SK-N-SH treated with all-trans-retinoic acid at 6 μM for 48 hours (cell line): ENCODE results near the gene MYH9.
A peak's percentile ranks its signal among the peaks of the same experiment; 100 is the strongest.

Source experiments
- ATAC-seq: fragments of 200-7000 bp; cut with Tn5 transposase; 3 replicates; pipeline ENCODE4 v1.9.1; 2020; ENCODE audit warnings: mild to moderate bottlenecking, moderate library complexity
- ARNTL ChIP-seq: fragments of 450-650 bp; formaldehyde crosslinking; IDR thresholded peaks from 2 replicates; pipeline ENCODE4 v1.5.0; 2020; ENCODE audit warnings: low read depth, mild to moderate bottlenecking, moderate library complexity, borderline replicate concordance
- CREB5 ChIP-seq: fragments of 250-450 bp; sonication (Bioruptor Pico); IDR thresholded peaks from 2 replicates; pipeline ENCODE4 v1.5.1; 2020; ENCODE audit warnings: low read depth, mild to moderate bottlenecking, moderate library complexity
- CSDC2 ChIP-seq: fragments of 250-450 bp; sonication (Bioruptor Pico); IDR thresholded peaks from 2 replicates; pipeline ENCODE4 v1.5.0; 2020; ENCODE audit warnings: mild to moderate bottlenecking, moderate library complexity
- CSRNP3 ChIP-seq: fragments of 250-450 bp; sonication (Bioruptor Pico); IDR thresholded peaks from 2 replicates; pipeline ENCODE4 v1.5.1; 2021; ENCODE audit warnings: mild to moderate bottlenecking, moderate library complexity
- ESRRG ChIP-seq: fragments of 250-450 bp; sonication (Bioruptor Pico); IDR thresholded peaks from 2 replicates; pipeline ENCODE4 v1.6.1; 2021; ENCODE audit warnings: mild to moderate bottlenecking
- GLIS3 ChIP-seq: fragments of 250-450 bp; sonication (Bioruptor Pico); IDR thresholded peaks from 2 replicates; pipeline ENCODE4 v1.5.0; 2020; ENCODE audit warnings: mild to moderate bottlenecking, moderate library complexity
- ISL1 ChIP-seq: fragments of 250-450 bp; sonication (Bioruptor Pico); IDR thresholded peaks from 2 replicates; pipeline ENCODE4 v2.1.2; 2022; ENCODE audit warnings: mild to moderate bottlenecking, moderate library complexity
- OSR1 ChIP-seq: fragments of 250-450 bp; sonication (Bioruptor Pico); IDR thresholded peaks from 2 replicates; pipeline ENCODE4 v1.8.0; 2022; ENCODE audit warnings: moderate library complexity, mild to moderate bottlenecking, inconsistent platforms
- PPARA ChIP-seq: fragments of 250-450 bp; sonication (Bioruptor Pico); IDR thresholded peaks from 2 replicates; pipeline ENCODE4 v1.5.0; 2020; ENCODE audit warnings: mild to moderate bottlenecking, borderline replicate concordance
- RARB ChIP-seq: fragments of 250-450 bp; sonication (Bioruptor Pico); IDR thresholded peaks from 2 replicates; pipeline ENCODE4 v1.8.0; 2021; ENCODE audit warnings: mild to moderate bottlenecking, moderate library complexity
- SNAI2 ChIP-seq: fragments of 250-450 bp; sonication (Bioruptor Pico); IDR thresholded peaks from 2 replicates; pipeline ENCODE4 v1.5.0; 2020; ENCODE audit warnings: mild to moderate bottlenecking, moderate library complexity
- TOX ChIP-seq: fragments of 250-450 bp; sonication (Bioruptor Pico); IDR thresholded peaks from 2 replicates; pipeline ENCODE4 v1.8.0; 2021; ENCODE audit warnings: mild to moderate bottlenecking, moderate library complexity, borderline replicate concordance
- TSHZ2 ChIP-seq: fragments of 250-450 bp; sonication (Bioruptor Pico); IDR thresholded peaks from 2 replicates; pipeline ENCODE4 v1.5.0; 2020; ENCODE audit warnings: mild to moderate bottlenecking, moderate library complexity
- ZC3H10 ChIP-seq: fragments of 250-450 bp; sonication (Bioruptor Pico); IDR thresholded peaks from 2 replicates; pipeline ENCODE4 v1.5.1; 2021; ENCODE audit warnings: mild to moderate bottlenecking, moderate library complexity
- ZFP3 ChIP-seq: fragments of 250-450 bp; sonication (Bioruptor Pico); IDR thresholded peaks from 2 replicates; pipeline ENCODE4 v1.5.0; 2020; ENCODE audit warnings: mild to moderate bottlenecking, moderate library complexity
- ZFP30 ChIP-seq: fragments of 450-650 bp; formaldehyde crosslinking; IDR thresholded peaks from 2 replicates; pipeline ENCODE4 v1.5.0; 2022; ENCODE audit warnings: mild to moderate bottlenecking, moderate library complexity
- ZNF565 ChIP-seq: fragments of 450-650 bp; formaldehyde crosslinking; conservative IDR thresholded peaks from 2 replicates; pipeline ENCODE4 v1.5.0; 2020; ENCODE audit warnings: low read depth, mild to moderate bottlenecking, moderate library complexity
- ZNF70 ChIP-seq: fragments of 450-650 bp; formaldehyde crosslinking; IDR thresholded peaks from 2 replicates; pipeline ENCODE4 v1.5.0; 2020; ENCODE audit warnings: mild to moderate bottlenecking, moderate library complexity
- ZNF8 ChIP-seq: fragments of 450-650 bp; formaldehyde crosslinking; IDR thresholded peaks from 2 replicates; pipeline ENCODE4 v1.5.0; 2020; ENCODE audit warnings: mild to moderate bottlenecking, moderate library complexity

Gene MYH9

GRCh38 chr22:36326178-36327161 lies 61.3 kb downstream of the MYH9 start:
- TF ChIP-seq ZC3H10 (CRISPR knock-in tag) (no peak), GLIS3 (no peak), CSRNP3 (CRISPR knock-in tag) (no peak), ZNF8 (CRISPR knock-in tag) (no peak), TSHZ2 (CRISPR knock-in tag) (no peak), ESRRG (CRISPR knock-in tag) (no peak), ZFP30 (no peak)
- no peak for ATAC-seq

GRCh38 chr22:36325154-36326031 lies 62.4 kb downstream of the MYH9 start:
- TF ChIP-seq CSDC2 (CRISPR knock-in tag): no peak
- no peak for TF ChIP-seq ZFP30
- TF ChIP-seq ESRRG (CRISPR knock-in tag): no peak
- no peak for TF ChIP-seq TOX (CRISPR knock-in tag)
- no peak for TF ChIP-seq ZNF70 (CRISPR knock-in tag)
- TF ChIP-seq ISL1: no peak
- TF ChIP-seq CREB5 (CRISPR knock-in tag): no peak
- TF ChIP-seq ZFP3 (CRISPR knock-in tag): no peak
- no peak for TF ChIP-seq RARB (CRISPR knock-in tag)
- no peak for TF ChIP-seq PPARA
- TF ChIP-seq ZNF8 (CRISPR knock-in tag): no peak
- peak; percentile 3; the same call in 1 of the 3 replicates for ATAC-seq

GRCh38 chr22:36324414-36324813 lies 63.4 kb downstream of the MYH9 start:
- no peak for ATAC-seq
- TF ChIP-seq TOX (CRISPR knock-in tag) (no peak), ESRRG (CRISPR knock-in tag) (no peak), TSHZ2 (CRISPR knock-in tag) (no peak), ZFP30 (no peak)

- no peak for TF ChIP-seq TSHZ2 (CRISPR knock-in tag)
- no peak for TF ChIP-seq ZNF8 (CRISPR knock-in tag)
- no peak for TF ChIP-seq ZNF565 (CRISPR knock-in tag)
- no peak for TF ChIP-seq ZFP3 (CRISPR knock-in tag)
- no peak for TF ChIP-seq ISL1
- no peak for TF ChIP-seq CSRNP3 (CRISPR knock-in tag)
- TF ChIP-seq ARNTL (CRISPR knock-in tag): no peak
- no peak for TF ChIP-seq RARB (CRISPR knock-in tag)
- no peak for TF ChIP-seq SNAI2 (CRISPR knock-in tag)
- TF ChIP-seq CSDC2 (CRISPR knock-in tag): no peak
- no peak for TF ChIP-seq TOX (CRISPR knock-in tag)
- no peak for TF ChIP-seq OSR1
- TF ChIP-seq GLIS3: no peak
- no peak for ATAC-seq
These were observed 63.9 kb downstream of the MYH9 start for GRCh38 chr22:36323855-36324331.
